AG08396 (cell line): Measurements from ENCODE around the gene CHST4.
A peak's percentile ranks its signal among the peaks of the same experiment; 100 is the strongest.
"Not testable (repeated sequence)": the region's sequence is repeated elsewhere in the genome, so short reads cannot be mapped to it uniquely, and the experiment has no call there.

ENCODE experiments used
- DNase-seq: peaks from one replicate; pipeline ENCODE4 v3.0.0; 2012; ENCODE audit warnings: low spot score, mixed read lengths

The CHST4 gene

DNA sequence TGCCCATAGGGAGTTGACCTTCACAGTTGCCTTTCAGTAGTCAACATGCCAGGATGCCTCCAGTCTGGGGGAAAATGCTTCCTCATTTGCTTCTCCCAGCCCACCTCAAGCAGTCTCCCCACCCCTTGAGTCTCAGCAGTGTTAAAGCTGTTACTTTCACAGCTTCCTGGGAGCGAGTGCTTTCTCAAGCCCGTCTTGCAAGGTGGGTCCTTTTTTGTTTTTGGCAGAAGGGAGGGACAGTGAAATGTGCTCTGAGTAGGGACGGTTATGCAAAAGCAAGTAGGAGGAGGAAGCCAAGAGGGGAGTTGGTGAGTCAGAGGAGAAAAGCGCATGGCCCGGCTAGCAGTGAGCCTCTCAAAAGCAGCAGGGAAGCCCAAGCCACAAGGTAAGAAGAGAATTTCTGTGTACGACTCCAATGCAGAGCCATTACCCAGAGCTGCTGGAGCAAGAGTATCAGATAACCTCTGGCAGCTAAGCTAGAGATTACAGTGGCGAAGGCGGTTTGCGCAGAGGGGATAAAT is at the start of gene CHST4:
Gene CHST4, plus strand, starts transcription at position 316 of the 521 bp plus-strand sequence. CDS start 10,252 bp downstream, outside the sequence.
- peak; percentile 63 for DNase-seq

DNA sequence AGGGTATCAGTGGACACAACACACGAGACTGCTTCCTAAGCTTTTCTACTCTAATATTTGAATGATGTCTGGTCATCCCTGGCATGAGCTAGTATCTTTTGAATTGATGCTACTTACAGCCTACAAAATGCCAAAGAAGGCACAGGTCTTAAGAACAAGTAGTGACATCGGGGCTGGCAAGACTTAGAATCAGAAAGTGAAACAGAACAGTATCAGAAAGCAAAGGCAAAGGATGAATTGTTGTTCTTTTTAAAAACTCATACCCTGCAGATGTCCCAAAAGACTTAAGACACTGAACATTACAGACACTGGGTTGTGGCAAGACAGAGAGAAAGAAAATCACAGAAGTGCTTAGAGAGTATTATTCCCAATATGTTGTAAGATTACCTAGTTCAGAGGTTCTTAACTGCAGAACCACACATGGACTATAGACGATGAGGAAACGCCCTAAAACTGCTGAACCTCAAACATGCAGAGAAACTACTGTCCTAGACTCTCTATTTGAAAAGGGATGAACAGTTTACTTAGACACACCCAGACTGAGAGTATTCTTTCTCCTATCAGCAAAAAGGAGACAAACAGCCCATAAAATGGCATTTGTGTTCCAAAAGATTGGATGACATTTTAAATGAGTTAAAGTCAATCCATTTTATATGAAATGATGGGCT is 49.6 kb upstream of the CHST4 start:
- no peak for DNase-seq

DNA sequence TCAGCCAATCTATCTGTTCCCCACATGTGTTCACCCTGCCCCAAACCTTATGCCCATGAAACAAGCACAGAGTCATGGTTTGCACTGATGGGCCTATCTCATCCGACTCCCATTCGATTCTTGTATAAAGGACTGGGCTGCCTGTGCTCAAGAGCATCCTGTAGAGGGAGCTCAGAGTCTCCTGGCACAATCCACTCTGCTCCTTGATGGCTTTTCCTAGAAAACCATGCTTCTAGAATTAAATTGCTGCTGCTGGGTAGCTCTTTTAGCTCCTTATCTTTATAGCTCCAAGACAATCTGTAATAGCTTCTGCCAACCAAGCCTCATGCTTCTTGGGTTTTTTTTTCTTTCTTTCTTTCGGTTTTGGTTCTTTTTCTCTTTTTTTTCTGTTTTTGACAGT is 46.8 kb upstream of the CHST4 start:
- DNase-seq, result peak; percentile 29

DNA sequence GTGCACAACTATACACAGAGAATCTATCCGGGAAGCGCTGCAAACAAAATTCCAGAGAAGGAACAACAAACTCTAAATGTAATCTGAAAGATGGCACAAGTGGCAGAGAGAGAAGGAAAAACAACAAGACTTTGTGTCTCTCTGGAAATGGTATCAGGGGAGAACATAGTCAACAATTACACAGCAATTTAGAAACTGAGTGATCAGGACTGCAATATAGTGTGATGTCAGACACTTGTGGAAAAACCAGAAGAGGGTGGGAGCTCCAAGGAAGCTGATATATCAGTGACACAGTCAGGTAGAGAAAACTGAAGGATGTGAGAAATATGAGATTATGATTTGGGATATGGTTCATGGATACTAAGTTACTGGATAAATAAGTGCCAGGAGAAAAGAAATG is 45.3 kb upstream of the CHST4 start:
- DNase-seq, result no peak

DNA sequence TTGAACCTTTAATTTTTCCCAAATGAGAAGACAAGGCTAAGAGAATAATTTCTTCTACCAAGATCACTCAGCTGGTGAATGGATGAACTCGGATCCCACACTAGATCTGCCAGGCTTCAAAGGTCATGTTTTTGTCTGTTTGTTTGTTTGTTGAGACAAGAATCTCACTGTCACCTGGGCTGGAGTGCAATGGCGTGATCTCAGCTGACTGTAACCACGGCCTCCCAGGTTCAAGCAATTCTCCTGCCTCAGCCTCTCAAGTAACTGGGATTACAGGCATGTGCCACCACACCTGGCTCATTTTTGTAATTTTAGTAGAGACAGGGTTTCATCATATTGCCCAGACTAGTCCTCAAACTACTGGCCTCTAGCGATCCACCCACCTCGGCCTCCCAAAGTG is 43.7 kb upstream of the CHST4 start:
- no peak for DNase-seq

DNA sequence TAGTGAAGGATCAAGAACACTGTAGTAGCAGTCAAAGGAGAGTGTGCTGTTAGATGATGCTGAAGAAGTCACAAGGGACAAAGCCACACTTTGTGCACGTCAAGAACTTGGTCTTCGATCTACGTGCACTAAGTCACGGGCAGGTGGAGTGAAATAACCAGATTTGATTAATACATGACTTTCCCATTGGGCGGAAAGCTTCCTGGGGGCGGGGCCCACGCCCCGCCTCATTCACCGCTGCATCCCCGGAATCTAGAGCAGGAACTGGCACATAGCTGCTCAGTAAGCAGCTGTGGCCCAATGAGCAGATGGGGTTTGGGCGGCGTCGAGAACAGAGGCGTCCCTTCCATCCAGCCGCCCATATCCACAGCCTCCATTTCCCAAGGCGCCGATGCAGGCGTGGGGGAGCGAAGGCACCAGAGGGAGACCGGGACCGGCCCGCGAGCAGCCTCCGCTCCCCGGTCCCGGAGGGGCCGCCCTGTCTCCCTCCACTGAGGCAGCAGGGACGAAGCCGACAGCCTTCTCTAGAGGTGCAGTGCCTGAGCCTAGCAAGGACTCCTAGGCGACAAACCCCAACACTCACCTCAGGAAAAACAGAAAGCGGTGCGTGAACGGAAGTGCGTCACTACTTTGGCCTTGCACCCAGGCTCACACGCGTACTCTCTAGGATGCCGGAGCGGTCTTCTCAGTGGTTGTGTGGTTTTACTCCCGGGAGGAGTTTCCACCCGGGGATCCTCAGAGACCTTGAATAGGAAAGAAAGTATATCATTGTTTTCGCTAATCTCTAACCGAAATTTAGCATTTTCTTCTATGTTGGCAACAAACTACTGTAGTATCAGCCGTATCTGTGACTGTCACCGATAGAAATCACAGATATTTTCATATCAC is 42.0 kb upstream of the CHST4 start:
- peak; percentile 87 for DNase-seq

DNA sequence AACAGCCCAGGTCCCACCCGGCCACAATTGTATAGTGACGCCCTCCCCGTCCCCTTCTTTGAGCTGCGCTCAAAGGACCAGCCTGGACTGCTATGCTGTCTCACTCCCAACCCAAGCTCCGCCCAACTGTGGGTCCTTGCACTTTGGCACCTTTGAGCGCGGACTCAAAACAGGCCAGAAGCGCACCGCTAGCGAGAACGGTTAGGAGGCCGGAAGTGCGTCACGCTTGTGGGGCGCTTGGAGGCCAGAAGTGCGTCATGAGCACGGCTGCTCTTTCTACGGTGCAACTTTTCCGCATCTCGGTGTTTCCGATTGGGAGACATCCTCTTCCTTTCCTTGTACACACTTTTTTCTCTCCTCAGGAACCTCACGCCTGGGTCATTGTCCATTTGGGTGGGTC is 37.1 kb upstream of the CHST4 start, which contains the start of gene ZNF19:
Gene ZNF19, minus strand, starts transcription at position 203 of the 400 bp plus-strand sequence. CDS start 7,210 bp downstream, outside the sequence.
- DNase-seq, result no peak

DNA sequence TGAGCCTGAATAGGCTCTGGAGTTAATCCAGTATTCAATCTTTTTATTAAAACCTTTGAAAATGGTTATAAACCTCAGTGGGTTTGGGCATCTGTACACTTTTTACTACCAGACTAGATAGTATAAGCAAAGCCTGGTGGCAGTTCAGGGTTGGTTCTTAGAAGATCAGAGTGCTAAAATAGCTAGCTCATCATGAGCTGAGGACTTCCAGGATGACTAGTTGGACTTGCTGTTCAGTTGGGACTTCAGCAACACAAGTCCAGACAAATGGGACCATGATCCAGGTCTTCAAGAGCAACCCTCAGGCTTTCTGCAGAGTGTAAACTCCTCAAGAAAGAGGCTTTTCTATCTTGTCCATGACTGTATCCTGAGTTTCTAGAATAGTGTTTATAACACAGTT is 35.9 kb upstream of the CHST4 start:
- no peak for DNase-seq

DNA sequence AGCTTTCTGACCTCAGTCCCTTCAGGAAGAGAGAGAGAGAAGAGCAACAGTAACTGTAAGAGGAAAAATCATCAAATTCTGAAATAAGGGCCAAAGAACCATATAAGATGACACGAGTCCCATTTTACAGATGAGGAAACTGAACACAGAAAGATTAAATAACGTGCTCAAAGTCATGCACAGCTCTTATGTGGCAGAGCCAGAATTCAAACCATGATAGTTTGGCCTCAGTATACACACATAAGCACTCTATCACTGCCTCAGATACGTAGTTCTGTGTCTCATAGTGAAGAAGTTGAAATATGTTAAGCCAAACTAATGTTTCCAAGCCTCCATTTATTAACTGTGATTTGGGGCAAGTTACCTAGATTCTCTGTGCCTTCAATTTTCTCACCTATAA is 35.2 kb upstream of the CHST4 start:
- DNase-seq, result no peak

DNA sequence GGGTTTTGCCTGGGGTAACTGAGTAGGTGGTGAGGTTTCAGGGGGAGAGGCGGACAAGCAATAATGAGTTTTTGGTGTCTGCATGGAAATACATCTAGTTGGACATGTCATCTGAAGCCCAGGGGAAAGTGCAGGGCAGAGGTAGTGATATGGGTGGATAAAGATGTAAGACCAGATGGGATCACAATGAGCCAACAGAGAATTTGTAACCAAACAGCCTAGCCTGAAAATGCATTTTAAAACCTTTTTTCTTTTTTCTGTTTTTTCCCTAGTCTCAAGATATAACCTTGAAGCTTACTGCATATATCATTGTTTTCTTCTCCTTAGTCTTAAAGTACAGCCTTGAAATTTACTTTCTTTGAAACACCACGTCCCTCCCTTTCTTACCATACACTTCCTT is 33.4 kb upstream of the CHST4 start:
- no peak for DNase-seq

DNA sequence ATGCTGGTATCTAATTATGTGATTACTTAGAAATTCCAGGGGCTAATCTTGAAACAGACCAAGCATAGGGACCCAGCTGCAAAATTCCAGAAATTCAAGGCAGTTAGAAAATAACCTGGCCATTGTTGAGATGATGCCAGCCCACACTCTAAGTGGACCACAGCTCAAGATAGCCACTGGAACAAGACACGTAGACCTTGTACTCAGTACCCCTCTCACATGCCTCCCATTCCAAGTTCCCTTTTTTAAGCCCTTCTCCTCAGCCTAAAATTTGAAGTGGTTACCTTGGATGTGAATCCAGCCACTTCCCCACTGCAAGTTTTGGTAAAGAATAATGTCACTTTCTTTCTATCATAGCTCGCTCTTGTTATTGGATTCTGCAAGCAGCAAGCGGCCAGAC is 33.0 kb upstream of the CHST4 start:
- DNase-seq, result no peak

DNA sequence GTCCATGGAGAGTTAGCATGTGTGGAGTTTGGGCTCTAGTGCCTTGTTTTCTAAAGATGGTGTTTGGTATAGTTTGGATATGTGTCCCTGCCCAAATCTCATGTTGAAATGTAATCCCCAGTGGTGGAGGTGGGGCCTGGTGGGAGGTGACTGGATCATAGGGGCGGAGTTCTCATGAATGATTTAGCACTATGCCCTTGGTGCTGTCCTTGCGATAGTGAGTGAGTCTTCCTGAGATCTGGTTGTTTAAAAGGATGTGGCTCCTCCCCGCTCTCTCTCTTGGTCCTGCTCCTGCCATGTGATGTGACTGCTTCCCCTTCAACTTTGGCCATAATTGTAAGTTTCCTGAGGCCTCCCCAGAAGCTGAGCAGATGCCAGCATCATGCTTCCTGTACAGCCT is 28.2 kb upstream of the CHST4 start:
- DNase-seq, result no peak

DNA sequence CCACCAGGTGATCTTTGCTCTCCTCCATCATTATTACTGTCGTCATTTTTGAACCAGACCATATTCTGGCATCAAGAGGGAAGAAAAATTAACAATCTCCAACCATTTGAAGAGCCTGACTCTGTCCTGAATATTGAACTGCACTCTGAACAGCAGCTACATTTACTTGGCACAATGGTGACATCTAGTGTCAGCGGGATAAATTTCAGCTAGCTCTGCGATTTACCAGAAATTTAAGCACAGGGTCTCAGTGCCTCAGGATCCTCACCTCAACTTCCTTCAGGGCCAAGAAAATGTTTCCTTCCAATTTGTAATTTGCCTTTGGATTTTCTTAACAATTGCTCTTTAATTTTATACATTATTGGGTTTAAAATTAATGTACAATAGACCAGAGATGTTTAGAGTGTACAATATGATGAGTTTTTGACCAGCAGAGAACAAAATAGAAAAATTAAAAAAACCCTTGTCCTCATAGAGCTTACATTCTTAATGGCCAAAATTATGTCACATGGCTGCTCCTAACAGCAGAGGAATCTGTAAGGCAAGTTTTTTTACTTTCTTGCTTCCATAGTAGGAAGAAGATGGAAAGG is 26.4 kb upstream of the CHST4 start:
- DNase-seq, result peak; percentile 66

DNA sequence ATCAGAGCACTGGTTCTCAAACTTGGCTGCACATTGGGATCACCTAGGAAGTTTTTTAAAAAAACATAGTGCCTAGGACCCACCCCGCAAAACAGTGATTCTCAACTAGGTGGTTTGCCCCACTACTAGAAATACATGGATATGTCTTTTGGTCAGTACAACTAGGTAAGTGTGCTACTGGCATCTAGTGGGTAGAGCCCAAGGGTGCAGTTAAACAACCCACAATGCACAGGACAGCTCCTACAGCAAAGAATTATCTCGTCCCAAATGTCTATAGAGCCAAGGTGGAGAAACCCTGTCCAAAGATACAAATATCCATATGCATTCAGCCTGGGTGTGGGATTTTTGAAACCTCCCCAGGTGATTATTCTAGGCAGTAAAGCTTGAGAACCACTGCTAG is 25.3 kb upstream of the CHST4 start:
- no peak for DNase-seq

DNA sequence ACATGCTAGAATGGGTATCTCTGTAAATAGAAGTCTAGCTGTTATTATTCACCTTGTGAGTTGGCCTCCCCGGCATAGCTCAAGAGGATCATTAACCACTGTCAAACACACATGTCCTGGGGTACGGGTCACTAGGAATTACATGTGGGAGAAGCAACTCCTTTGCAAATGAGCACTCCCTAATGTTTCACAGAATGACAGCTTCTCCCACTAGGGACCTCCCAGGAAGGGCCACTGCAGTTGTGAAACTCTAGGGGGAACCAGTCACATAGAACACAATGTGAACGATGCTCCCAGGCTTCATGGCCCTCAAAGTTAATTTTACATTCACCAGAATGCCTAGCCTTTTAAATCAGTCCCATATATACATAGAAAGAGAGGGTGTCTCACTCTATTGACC is 24.7 kb upstream of the CHST4 start:
- no peak for DNase-seq

DNA sequence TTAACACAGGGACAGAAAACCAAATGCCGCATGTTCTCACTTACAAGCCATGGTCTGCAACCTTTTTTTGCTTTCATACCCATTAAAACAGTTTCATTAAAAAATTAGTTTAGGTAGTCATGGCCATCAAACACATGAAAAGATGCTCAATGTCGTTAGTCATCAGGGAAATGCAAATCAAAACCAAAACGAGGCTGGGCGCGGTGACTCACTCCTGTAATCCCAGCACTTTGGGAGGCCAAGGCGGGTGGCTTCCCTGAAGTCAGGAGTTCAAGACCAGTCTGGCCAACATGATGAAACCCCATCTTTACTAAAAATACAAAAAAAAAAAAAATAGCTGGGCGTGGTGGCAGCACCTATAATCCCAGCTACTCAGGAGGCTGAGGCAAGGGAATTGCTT is 22.2 kb upstream of the CHST4 start:
- DNase-seq, result not testable (repeated sequence)

DNA sequence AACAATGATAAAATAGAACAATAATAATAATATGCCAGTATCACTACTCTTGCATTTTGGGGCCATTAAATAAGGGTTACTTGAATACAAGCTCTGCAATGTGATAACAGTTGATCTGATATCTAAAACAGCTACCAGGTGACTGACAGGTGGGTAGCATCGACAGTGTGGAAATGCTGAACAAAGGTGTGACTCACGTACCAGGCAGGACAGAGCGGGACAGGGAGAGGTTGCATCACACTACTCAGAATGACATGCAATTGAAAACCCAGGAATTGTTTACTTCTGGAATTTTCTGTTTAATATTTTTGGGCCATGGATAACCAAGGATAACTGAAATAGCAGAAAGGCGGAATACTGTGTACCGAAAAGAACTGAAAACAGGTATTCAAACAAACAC is 21.3 kb upstream of the CHST4 start:
- no peak for DNase-seq

DNA sequence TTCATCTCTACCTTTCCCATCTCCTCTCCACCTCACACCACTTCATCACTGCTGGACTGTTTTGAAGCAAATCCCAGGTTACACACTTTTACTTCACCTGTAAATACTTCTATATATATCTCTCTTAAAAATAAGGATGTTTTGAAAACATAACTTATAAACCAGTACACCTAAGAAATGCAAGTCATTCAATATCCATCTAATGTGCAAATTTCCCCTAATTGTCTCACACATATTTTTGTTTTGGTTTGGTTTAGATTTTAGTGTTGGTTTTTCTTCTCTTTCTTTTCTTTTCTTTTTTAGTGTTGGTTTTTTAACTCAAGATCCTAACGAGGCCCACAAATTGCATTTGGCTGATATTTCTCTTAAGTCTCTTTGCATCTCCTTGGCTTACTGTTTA is 19.2 kb upstream of the CHST4 start:
- DNase-seq, result no peak

DNA sequence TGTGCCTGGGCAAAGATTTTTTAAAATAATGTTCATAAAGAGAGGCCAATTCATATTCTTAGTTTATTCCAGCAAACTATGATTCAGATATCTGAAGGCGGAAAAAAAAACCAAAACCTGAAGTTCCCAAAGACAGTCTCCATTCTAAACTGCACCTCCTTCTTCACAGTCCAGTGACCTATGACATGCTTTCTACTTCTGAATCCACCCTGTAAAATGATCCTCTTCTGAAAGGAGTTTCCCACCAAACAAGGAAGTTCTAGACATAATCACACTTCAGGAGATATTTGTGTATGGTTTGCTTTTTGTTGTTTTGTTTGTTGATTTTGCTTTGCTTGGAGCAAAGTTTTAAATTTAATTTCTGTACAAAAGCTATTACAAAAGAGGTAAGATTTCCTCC is 12.9 kb upstream of the CHST4 start:
- no peak for DNase-seq

DNA sequence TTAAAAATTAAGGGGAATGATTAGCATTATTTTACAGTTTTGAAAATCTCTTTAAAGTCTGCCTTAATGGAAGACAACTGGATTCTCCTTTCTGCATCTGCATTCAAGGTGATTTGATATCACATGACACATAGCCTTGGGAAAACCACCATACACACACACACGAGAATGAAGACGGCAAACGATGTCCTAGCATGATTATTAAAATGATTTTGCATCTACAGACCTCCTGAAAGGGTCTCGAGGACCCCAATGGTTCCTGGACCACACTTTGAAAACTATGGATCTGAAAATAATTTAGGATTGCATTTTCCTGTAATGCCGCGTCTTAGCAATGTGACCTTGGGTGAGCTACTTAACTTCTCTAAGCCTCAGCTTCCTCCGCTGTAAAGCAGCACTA is 11.8 kb upstream of the CHST4 start:
- no peak for DNase-seq

DNA sequence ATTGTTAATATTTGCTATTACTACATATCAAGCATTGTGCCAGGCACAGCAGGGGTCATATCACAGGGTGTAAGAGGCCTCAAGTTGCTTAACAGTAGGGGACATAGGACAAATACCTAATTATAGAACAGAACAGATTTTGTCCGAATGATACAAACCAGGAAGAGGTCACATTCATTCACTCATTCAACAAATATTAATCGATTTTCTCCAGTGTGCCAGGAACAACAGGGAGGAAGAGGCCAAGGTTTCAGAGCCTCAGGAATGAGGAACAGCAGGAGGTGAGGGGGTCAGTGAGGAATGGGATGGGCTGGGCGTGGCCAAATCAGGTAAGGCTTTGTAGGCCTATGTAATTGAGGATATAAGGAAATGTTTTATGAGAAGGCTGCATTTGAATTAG is 11.2 kb upstream of the CHST4 start:
- no peak for DNase-seq

DNA sequence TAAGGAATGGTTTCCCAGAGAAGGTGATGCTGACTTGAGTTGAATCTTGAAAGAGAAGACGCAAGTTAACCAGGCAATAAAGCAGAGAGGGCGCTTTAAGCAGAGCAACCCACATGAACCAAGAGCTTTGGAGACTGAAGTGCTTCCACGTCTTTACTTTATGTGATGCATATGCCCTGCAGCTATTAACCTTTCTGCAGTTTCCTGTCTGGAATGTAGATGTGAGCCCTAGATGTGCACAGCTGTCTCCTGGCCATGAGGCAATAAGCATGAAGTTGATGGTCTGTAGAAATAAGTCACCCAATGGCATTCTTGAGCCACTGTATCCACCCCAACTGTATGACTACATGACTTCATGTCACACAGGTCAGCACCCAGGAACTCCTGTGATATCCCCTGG is 5.7 kb upstream of the CHST4 start:
- no peak for DNase-seq
